Neural crest cell (in vitro differentiated cells): Measurements from ENCODE around the gene EMX2. TPM values are rescaled to one million over a fixed set of nuclear protein-coding genes. Genes with fewer than 3 reads are reported as not detected.

Source experiments
- DNase-seq: peaks from one replicate; pipeline ENCODE4 v3.0.0; 2021; ENCODE audit warnings: low read depth, mixed read lengths, low spot score
- H3K27ac Mint-ChIP-seq: one replicate; pipeline ENCODE4 v1.8.0; 2021; ENCODE audit warnings: mild to moderate bottlenecking, mixed read lengths; ENCODE audit not compliant: unreplicated experiment
- H3K27me3 Mint-ChIP-seq: 2 replicates; pipeline ENCODE4 v1.8.0; 2021; ENCODE audit warnings: low read depth, mild to moderate bottlenecking, mixed read lengths
- H3K36me3 Mint-ChIP-seq: 2 replicates; pipeline ENCODE4 v1.8.0; 2021; ENCODE audit warnings: low read depth, mild to moderate bottlenecking, mixed read lengths
- H3K4me1 Mint-ChIP-seq: 2 replicates; pipeline ENCODE4 v1.8.0; 2021; ENCODE audit warnings: mixed read lengths
- H3K4me3 Mint-ChIP-seq: one replicate; pipeline ENCODE4 v1.8.0; 2021; ENCODE audit warnings: mild to moderate bottlenecking, mixed read lengths
- H3K9me3 Mint-ChIP-seq: 2 replicates; pipeline ENCODE4 v1.8.0; 2021; ENCODE audit warnings: mixed read lengths
- total RNA-seq: library from RNA; stranded (reverse); gene quantifications from 2 replicates; pipeline ENCODE4 v1.2.1, GENCODE V29; 2021
- TF ChIP-seq, protein P1 (sequence below): fragments of 200-600 bp; sonication (generic); conservative IDR thresholded peaks from 2 replicates; pipeline ENCODE4 v1.5.0; 2021; ENCODE audit warnings: antibody characterized with exemption, mild to moderate bottlenecking

The EMX2 gene
- total RNA-seq, 1 donor from 2014 or later, result 1.0 TPM

DNA sequence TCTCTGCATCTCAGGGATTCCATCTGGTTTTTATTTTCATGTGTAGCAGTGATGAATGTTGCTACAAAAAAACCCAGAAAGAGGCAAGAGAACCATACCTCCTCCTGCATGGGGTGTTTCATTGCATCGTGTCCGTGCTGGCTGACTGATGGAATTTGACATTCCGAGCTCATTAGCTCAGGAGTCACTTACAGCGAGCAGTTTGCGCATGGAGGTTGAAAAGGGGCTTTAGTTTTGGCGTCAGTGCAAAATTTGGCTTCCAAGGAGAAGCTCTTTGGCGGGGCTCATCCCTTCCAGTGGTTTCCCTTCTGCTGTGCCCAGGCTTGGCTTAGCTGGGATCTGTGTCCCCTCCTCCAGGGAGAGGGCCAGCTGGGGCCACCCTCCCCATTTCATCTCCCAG is 25.8 kb downstream of the EMX2 start:
- peaks cover 69% of the 10 kb centered on the region for H3K27me3 Mint-ChIP-seq
- TF ChIP-seq, protein P1, sequence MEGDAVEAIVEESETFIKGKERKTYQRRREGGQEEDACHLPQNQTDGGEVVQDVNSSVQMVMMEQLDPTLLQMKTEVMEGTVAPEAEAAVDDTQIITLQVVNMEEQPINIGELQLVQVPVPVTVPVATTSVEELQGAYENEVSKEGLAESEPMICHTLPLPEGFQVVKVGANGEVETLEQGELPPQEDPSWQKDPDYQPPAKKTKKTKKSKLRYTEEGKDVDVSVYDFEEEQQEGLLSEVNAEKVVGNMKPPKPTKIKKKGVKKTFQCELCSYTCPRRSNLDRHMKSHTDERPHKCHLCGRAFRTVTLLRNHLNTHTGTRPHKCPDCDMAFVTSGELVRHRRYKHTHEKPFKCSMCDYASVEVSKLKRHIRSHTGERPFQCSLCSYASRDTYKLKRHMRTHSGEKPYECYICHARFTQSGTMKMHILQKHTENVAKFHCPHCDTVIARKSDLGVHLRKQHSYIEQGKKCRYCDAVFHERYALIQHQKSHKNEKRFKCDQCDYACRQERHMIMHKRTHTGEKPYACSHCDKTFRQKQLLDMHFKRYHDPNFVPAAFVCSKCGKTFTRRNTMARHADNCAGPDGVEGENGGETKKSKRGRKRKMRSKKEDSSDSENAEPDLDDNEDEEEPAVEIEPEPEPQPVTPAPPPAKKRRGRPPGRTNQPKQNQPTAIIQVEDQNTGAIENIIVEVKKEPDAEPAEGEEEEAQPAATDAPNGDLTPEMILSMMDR, result no peak
- H3K4me3 Mint-ChIP-seq, result no peak overlapping the region
- H3K36me3 Mint-ChIP-seq, result no peaks in the 10 kb centered on the region
- no peak for DNase-seq
- no peaks in the 10 kb centered on the region for H3K9me3 Mint-ChIP-seq
- no peak overlapping the region for H3K27ac Mint-ChIP-seq
- H3K4me1 Mint-ChIP-seq, result no peaks in the 10 kb centered on the region

DNA sequence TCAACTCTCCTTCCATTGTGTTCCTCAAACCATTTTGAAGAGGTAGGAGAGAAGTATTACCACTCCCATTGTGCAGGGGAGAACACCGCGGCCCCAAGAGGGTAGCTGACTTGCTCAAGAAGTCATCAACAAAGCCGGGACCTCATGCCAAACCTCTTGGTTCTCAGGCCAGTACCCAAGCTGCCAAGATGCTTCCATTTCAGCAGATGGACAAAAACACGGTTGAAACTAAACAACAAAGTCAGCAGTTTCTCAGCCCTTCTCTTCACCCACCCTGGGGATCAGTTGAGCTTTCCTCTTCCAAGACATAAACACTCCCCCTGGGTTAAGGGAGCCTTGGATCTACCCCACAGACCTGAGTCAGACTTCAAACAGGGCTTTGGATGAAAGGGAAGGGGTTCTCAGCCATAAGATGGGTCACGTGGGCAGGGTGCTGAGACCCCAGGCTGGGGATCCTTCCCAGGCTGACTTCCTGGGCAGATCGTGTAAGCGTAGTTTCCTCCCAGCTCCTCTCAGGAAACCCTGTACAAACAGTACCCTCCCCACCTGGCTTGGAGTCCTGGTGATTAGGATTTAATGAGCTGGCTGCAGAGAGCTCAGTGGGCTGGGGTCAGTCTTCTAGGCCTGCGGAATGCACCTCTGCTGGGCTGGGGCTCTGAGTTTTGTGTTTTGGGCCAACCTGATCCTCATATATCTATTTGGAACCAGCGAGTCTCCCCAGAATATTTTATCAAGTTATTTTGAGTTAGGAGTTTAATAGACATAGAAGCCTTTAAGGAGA is 27.3 kb downstream of the EMX2 start:
- no peak overlapping the region for H3K4me3 Mint-ChIP-seq
- H3K36me3 Mint-ChIP-seq, result no peaks in the 10 kb centered on the region
- no peaks in the 10 kb centered on the region for H3K4me1 Mint-ChIP-seq
- peaks cover 73% of the 10 kb centered on the region for H3K27me3 Mint-ChIP-seq
- TF ChIP-seq, protein P1, result no peak
- no peak for DNase-seq
- H3K27ac Mint-ChIP-seq, result no peak overlapping the region
- H3K9me3 Mint-ChIP-seq, result no peaks in the 10 kb centered on the region

DNA sequence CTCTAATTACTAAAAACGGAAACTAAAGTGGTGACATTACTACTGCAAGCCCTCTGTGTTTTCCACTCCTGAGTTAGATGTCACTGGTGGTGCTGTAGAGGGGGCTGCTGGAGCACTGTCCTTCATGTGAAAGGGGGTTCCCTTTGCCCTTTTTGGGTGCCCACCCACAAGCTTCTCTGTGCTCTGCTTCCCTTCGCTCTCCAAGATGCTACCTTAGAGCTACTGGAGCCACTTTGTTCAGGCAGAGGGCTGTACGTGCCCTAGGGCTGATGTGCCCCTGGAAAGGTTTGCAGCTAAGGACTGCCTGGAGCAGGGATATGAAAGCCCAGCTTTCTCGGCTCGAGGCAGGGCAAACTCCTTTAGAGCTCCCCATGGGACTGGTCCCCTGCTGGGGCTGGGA is 28.3 kb downstream of the EMX2 start:
- no peaks in the 10 kb centered on the region for H3K4me1 Mint-ChIP-seq
- no peaks in the 10 kb centered on the region for H3K9me3 Mint-ChIP-seq
- H3K27ac Mint-ChIP-seq, result no peak overlapping the region

DNA sequence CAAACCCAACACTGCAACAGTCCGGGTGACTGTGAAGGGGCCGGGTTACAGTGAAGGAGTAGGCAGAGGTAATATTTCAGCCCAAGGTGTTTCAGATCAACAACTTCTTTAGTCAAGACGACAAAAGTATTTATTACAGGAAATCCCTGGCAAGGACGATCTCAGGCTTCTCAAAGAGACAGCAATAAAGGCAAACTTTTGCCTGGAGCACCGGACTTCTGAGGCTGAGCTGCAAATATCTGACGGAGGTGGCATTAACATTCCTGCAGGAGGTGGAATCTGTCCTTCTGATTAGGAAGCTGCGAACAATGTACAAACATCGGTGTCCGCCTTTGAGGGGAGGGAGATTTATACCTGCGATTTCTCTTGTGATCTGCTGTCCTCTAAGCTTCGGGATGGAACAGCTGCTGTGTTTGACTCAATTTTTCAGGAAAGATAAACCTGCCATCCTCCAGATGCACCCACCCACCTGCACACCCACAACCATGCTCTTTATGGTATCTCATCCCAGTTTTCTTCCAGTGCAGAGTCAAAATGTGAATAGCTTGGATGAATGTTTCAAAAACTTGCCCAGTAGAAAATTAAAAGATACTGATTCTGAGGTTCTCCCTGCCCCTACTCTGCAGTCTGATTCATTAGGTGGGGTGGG is 32.1 kb downstream of the EMX2 start:
- Mint-ChIP-seq H3K27ac (no peak overlapping the region), H3K4me3 (no peak overlapping the region), H3K9me3 (no peaks in the 10 kb centered on the region), H3K4me1 (no peaks in the 10 kb centered on the region), H3K36me3 (no peaks in the 10 kb centered on the region), H3K27me3 (peaks cover 74% of the 10 kb centered on the region)
- DNase-seq, result no peak
- TF ChIP-seq, protein P1, result no peak

More for the DNA sequence above, 28.3 kb downstream of the EMX2 start:
- DNase-seq, result no peak
- TF ChIP-seq, protein P1, result no peak
- Mint-ChIP-seq H3K4me3 (no peak overlapping the region), H3K27me3 (peaks cover 75% of the 10 kb centered on the region), H3K36me3 (no peaks in the 10 kb centered on the region)

DNA sequence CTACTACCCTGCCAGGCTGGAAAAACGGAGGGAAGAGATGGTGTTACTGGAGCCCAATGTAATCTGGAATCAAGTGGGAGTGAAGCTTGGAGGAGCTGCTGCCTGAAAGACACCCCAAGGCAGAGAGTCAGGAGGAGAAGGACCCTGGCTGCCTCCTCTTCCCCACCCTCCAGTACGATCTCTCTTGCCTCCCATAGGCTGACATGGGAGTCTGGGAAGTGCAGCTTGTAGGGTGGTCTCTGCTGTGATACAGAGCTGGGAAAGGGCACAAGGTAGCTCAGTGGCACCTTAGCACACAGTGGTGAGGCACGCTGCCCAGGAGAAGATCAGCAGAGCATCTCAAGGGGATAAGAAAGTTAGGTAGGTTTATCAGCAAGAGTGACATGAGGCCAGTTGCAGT is 35.9 kb downstream of the EMX2 start:
- TF ChIP-seq, protein P1, result no peak
- Mint-ChIP-seq H3K9me3 (no peaks in the 10 kb centered on the region), H3K4me3 (no peak overlapping the region), H3K27me3 (peaks cover 63% of the 10 kb centered on the region), H3K4me1 (no peaks in the 10 kb centered on the region), H3K36me3 (no peaks in the 10 kb centered on the region), H3K27ac (no peak overlapping the region)
- no peak for DNase-seq
